Stimulated activated CD4-positive, alpha-beta T cell treated with anti-CD3 and anti-CD28 coated beads, Interleukin-1b, Interleukin-23, amount 100 ng/mL, for 1 hour (primary cell): ENCODE measurements around the gene MIR17HG.

Source experiments
- DNase-seq, 2 donors: peaks; one replicate each; pipeline ENCODE4 v3.0.0-alpha.2; 2020; ENCODE audit warnings: low read depth in 2 of 2

Gene MIR17HG

GRCh38 chr13:91368676-91369440, 21.4 kb downstream of the MIR17HG start:
- DNase-seq, result no peak

GRCh38 chr13:91369441-91369831, 21.9 kb downstream of the MIR17HG start:
- DNase-seq, result no peak

GRCh38 chr13:91370501-91370900, 23.0 kb downstream of the MIR17HG start:
- DNase-seq, result no peak

GRCh38 chr13:91372911-91373310, 25.4 kb downstream of the MIR17HG start:
- no peak for DNase-seq

- no peak for DNase-seq
Observed at GRCh38 chr13:91375116-91375729, 27.7 kb downstream of the MIR17HG start.

- no peak for DNase-seq
Observed at GRCh38 chr13:91381371-91381770, 33.9 kb downstream of the MIR17HG start.

GRCh38 chr13:91383836-91384235, 36.3 kb downstream of the MIR17HG start:
- no peak for DNase-seq

GRCh38 chr13:91384896-91385295, 37.4 kb downstream of the MIR17HG start:
- no peak for DNase-seq

- no peak for DNase-seq
Observed at GRCh38 chr13:91389186-91389585, 41.7 kb downstream of the MIR17HG start.

GRCh38 chr13:91397595-91397994, 50.1 kb downstream of the MIR17HG start:
- DNase-seq, result no peak

- peak; percentile 56 to 75 for DNase-seq
Observed at GRCh38 chr13:91398413-91399188, 51.1 kb downstream of the MIR17HG start, which contains the start of gene GPC5. GPC5 (plus strand) TSS chr13:91398621.

GRCh38 chr13:91399189-91400062, 51.9 kb downstream of the MIR17HG start:
- DNase-seq, result no peak

- no peak for DNase-seq
Observed at GRCh38 chr13:91400063-91400399, 52.5 kb downstream of the MIR17HG start.

- DNase-seq, result no peak
Observed at GRCh38 chr13:91400671-91401070, 53.2 kb downstream of the MIR17HG start.

- no peak for DNase-seq
Observed at GRCh38 chr13:91401920-91402319, 54.4 kb downstream of the MIR17HG start.
